ENCODE results near the gene TBL1XR1.
"Not testable (repeated sequence)": the region's sequence is repeated elsewhere in the genome, so short reads cannot be mapped to it uniquely, and the experiment has no call there.

Gene TBL1XR1

DNA sequence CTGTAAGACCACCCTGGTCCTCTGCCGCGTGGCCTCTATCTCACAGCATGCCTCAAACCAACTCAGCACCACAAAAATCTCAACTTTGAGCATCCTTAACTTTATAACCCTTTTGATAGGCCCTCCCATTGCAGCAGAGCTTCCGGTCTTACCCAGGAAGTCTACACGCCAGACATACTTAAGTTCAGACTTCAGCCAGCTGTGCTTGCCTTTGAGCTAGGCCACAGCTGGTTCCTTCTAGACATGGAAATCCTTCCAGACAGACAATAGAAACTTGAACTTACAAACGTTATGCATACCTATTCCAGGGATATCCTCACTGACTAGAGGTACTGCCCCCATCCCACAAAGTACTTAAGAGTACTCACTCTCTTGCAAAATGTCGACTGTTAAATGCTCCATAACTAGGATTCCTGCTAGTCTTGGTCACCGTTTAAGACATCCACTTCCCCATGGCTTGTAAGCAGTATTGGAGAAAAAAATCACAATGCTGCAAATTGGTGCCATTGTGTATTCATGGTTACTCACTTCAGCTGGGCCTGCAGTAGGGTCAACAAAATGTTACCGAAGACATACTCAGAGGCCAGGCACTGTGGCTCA lies 183.5 kb downstream of the TBL1XR1 start:
- DNase-seq (ENCODE audit: low spot score): no peak

DNA sequence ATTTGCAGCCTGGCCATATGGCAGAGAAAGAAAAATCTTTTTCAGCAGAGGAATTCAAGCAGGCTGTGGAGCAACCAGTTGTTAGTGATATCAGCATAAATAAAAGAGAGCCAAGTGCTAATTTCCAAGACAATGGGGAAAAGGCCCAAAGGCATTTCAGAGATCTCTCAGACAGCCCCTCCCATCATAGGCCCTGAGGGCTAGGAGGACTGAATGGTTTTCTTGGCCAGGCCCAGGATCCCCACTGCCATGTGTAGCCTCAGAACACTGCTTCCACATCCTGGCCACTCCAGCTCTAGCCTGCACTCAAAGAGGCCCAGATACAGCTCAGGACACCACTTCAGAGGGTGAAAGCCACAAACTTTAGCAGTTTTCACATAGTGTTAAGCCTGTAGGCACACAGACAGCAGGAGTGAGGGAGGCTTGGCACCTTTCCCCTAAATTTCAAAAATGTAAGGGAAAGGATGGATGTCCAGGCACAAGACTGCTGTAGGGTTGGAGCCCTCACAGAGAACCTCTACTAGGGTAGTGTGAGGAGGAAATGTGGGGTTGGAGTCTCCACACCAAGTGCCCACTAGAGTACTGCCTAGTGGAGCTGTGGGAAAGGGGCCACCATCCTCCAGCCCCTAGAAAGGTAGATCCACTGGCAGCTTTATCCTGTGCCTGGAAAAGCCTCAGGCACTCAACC lies 191.4 kb downstream of the TBL1XR1 start:
- no peak for DNase-seq (ENCODE audit: low spot score)

DNA sequence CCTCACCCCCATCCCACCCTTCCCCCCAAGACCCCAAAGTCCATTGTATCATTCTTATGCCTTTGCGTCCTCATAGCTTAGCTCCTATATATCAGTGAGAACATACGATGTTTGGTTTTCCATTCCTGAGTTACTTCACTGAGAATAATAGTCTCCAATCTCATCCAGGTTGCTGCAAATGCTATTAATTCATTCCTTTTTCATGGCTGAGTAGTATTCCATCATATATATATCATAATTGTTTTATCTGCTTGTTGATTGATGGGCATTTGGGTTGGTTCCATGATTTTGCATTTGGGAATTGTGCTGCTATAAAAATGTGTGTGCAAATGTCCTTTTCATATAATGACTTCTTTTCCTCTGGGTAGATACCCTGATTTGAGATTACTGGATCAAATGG lies 197.1 kb downstream of the TBL1XR1 start:
- not testable (repeated sequence) for DNase-seq (ENCODE audit: low spot score)

DNA sequence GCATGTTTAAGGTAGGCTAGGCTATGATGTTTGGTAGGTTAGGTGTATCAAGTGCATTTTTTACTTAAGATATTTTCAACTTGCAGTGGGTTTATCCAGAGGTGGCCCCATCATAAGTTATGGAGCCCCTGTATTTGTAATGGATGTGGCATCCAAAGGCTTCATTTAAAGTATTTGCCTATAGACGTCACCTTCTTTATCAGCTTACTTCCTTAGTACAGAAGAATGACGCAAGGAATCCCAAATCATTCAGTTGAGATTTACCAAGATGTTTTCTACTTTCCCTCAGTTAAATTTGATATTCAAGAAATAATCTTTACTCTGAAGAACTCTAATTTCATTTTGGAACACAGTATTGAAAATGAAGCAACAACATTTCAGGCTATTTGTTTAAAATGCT lies 201.3 kb downstream of the TBL1XR1 start:
- DNase-seq (ENCODE audit: low spot score): no peak

DNA sequence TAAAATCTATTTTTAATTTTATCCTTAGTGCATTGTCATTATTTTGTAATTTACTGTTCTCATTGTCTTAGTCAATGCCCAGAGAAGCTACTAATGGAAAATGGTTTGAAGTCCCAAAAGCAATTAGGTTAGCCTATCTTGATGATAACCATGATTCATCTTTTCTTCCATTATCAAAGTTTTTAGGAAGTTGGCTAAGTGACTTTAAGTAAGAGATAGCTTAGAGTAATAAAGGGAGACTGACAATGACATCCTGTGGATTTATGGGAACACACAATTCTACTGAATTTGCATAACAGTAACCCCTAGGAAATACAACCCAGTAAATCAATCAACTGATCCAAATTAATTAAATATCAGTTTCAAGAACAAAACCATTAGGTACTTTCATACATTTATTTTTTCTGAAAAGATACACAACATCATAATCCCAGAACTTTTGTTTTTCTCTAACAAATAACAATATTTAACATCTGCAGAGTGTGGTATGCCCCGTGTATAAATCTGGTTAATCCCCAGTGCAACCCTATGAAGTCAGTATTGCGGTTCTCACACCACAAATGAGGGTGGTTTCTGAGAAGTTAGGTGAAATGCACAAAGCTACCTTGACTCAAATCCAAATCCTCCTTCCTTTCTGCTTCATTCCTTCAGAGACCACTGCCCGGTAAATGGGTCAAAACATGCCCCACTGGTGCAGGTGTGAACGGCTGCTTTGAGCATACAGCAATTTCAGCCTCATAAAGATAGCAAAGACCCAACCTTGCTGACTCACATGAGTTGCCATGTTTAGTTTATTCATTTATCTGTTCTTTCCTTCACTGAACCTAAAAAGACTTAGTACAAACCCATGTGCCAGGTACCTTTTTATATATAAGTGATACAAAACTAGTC lies 202.1 kb downstream of the TBL1XR1 start:
- no peak for DNase-seq (ENCODE audit: low spot score)

DNA sequence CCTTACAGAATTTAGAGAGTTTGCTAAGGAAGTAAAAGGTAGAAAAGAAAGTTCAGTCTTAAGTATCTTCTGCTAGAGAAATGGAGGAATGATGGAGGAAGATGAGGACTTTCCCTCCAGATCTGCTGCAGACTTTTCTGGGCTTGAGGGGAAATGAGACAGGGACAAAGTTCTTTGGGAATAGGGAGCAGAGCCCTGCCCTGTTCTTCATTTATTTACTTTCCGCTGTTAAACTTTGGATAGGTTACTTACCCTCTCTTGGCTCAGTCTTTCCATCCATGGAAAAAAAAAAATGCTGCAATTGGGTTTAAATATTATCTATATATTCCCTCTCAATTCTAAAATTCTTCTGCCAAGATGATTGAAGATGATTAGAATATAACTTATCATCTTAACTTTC lies 202.9 kb downstream of the TBL1XR1 start:
- no peak for DNase-seq (ENCODE audit: low spot score)

DNA sequence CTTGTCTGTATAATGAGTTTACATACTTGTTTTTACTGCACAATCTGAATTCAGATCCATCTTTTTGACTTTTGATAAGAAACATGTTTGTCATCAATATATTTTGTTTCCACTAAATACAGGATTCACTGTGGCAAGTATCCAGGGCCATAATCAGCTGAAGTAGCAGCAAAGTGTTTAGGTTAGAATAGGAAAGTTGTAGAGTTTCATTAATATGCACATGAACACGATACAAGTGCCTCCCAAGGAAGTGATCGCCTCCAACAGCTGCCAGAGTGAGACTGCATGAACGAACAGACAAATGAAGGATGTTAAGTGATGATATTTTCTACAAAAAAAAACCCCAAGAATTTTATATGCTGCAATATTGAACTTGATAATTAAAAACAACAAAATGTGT lies 204.3 kb downstream of the TBL1XR1 start:
- DNase-seq (ENCODE audit: low spot score): no peak

DNA sequence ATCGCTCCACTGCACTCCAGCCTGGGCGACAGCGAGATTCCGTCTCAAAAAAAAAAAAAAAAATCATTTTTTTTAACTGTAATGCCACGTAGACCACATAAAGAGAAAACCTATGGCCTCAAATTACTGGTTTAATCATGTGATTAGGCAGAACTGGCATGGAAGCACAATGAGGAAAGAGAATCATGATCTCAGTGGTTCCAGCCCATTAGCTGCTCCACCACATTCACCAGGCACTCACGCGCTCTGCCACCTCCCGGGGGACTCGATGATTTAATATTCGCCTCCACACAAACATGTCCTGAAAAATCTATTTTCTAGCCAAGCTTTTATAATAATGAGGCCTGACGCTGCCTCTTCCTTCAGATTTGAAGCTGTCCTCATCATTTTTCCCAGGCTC lies 204.7 kb downstream of the TBL1XR1 start:
- no peak for DNase-seq (ENCODE audit: low spot score)

DNA sequence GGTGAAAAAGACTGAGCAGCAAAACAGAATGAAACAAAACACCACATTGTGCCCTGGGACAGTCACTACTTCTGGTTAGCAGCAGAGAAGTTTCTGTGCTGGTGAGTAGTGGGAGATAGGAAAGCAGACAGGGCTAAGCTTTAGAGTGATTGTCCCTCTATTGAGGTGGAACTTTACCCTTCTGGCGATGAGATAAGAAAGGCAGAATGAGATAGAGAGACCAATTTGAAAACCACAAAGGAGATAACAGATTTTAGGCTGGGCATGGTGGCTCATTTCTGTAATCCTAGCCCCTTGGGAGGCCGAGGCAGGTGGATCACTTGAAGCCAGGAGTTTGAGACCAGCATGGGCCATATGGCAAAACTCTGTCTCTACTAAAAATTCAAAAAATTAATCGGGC lies 208.5 kb downstream of the TBL1XR1 start:
- DNase-seq (ENCODE audit: low spot score): no peak

DNA sequence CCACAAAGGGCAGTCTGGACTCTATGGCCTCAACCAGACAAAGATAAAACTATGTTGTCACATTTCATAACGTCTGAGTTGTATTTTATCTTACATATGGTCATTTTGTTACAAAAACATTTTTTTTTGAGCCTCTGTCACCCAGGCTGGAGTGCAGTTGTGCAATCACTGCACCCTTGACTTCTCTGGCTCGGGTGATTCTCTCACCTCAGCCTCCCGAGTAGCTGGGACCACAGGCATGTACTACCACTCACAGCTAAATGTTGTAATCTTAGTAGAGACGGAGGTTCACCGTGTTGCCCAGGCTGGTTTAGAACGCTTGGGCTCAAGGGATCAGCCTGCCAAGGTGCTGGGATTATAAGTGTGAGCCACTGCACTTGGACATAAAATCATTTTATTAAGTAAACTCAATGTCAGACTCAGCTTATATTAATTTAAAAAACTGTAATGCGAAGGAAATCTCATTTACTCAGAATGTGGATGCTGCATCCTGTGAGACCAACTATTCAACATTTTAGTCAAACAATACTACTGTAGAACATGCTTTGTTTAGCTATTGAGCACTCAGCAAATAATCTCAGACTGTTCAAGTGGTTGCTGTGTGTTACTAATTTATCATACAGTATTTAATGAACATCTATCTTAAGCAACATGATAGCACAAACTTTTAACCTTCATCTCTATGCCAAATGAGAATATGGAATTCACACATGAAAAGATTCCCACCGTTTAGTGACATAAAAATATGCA lies 209.2 kb downstream of the TBL1XR1 start:
- no peak for DNase-seq (ENCODE audit: low spot score)

DNA sequence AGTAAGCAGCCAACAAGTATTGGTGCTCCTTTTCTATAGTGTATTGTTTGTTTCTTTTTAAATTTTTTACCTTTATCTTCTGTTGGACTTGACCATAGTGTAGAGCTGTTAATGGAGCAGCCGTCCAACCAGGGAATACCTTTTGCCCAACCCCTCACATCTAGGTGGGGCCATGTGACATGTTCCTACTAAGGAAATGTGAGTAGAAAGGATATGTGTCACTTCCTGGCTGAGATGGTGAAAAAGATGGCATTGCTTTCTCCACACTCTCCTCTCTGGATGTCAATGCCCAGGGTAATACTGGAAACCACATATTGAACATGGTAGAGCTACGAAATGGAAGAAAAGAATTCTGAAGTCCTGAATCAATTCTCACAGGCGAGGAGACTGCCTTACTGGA lies 218.8 kb downstream of the TBL1XR1 start:
- DNase-seq (ENCODE audit: low spot score): no peak

DNA sequence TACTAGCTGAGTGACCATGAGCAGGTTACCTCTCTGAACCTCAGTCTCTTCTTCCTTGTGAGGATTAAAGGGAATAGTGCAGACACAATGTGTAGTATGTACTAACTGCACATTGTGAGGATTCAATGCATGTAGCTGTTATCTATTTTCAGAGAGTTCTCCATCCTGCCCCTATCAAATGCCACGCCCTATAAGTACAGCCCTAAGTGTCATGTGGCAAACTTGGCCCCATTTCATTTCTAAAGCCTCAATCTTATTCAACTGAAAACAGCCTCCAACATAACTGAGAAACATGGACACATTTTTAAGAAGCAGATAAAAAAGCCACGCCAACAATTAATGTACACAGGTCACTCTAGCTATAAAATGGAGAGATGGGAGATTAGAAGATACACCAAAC lies 220.0 kb downstream of the TBL1XR1 start:
- no peak for DNase-seq (ENCODE audit: low spot score)

DNA sequence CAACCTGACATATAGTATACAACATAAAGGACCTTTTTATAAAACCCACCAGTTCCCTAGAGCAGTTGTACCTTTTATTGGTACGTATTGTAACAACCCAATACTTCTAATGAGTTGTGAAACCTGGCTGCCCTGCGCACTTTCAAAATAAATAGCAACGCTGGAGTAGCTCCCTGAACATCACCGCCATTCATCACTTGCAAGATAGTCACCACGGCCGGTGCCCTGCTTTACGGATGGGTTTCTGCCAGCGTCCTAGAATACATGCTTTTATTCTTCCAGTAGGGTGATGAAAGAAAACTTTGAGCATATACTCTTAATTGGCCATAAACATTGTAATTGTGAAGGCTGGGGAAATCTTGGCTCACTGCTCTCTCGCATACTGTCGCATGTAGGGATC lies 220.7 kb downstream of the TBL1XR1 start:
- DNase-seq (ENCODE audit: low spot score): no peak

DNA sequence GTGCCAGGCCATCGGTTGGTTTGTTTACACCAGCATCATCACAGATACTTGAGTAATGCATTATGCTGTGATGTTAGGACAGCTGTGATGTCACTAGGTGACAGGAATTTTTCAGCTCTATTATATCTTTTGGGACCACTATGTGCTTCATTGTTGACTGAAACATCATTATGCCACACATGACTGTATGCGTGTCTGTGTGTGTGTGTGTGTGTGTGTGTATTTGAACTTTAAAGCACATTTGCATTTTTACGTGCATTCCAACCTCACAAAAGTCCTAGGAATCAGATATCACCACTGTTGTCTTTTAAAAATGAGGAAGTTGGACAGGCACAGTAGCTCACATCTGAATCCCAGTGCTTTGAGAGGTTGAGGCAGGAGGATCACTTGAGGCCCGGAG lies 223.0 kb downstream of the TBL1XR1 start:
- no peak for DNase-seq (ENCODE audit: low spot score)

DNA sequence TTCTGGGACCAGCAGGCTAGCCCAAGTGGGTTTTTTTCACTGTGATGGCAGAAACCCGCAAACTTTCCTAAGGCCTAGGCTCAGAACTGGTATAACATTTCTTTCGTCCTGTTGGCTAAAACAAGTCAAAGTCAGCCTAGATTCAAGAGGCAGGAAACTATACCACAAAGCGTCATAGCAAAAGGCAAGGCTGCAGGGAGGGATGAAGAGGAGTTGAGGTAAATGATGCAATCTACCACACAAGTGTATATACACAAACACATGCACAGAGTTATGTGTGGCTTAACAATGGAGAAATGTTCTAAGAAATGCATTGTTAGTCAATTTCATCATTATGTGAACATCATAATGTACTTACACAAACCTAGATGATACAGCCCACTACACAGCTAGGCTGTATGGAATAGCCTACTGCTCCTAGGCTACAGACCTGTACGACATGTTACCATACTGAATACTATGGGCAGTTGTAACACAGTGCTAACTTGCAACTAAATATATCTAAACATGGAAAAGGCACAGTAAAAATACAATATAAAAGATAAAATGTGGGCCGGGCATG lies 225.6 kb downstream of the TBL1XR1 start:
- DNase-seq (ENCODE audit: low spot score): no peak

DNA sequence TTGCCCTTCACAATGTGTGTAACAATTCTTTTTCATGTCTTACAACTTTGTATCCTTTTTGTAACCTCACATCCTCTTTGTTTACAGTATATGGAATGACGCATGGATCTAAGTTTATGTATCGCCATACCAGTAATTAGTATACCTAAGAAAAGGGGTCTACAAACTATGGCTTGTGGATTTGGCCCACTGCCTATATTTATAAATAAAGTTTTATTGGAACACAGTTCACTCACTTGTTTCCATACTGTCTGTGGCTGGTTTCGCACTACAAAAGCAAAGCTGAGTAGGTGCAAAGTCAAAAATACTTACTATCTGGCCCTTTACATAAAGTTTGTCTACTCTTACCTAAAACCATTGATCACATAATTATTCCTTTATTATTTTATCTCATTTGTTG lies 226.5 kb downstream of the TBL1XR1 start:
- no peak for DNase-seq (ENCODE audit: low spot score)

DNA sequence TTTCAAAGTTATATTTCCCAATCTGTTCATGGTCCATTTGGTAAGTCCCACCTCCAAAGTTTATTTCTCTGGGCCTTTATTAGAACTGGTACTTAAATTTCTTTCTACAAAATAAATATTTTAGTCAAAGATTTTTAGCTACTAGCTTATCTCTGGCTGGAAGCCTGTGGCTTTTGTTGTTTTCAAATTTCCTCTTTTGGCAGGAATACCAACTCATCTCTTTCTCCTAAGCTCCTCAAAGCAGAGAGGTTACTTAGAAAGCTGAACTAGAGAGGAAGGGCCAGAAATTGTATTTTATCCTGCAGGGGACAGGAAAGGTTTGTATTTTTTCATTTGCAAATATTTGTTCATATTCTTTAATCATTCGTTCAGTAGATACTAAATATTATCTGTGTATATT lies 227.8 kb downstream of the TBL1XR1 start:
- no peak for DNase-seq (ENCODE audit: low spot score)
